Tongue (tissue), 2 donors: ENCODE data around the gene ARHGAP35. TPM values are rescaled to one million over a fixed set of nuclear protein-coding genes. Genes with fewer than 3 reads are reported as not detected.
A peak's percentile ranks its signal among the peaks of the same experiment; 100 is the strongest.

Experiments
- DNase-seq: peaks from one replicate; pipeline ENCODE4 v3.0.0-alpha.2; 2015
- total RNA-seq: library from RNA; depleted of rRNA; stranded (reverse); fragments of >200 nt; gene quantifications from one replicate; pipeline ENCODE4 v1.2.3, GENCODE V29; 2014

ARHGAP35 gene
- total RNA-seq, 1 donor from 2014 or later, result 60.1 TPM

DNA sequence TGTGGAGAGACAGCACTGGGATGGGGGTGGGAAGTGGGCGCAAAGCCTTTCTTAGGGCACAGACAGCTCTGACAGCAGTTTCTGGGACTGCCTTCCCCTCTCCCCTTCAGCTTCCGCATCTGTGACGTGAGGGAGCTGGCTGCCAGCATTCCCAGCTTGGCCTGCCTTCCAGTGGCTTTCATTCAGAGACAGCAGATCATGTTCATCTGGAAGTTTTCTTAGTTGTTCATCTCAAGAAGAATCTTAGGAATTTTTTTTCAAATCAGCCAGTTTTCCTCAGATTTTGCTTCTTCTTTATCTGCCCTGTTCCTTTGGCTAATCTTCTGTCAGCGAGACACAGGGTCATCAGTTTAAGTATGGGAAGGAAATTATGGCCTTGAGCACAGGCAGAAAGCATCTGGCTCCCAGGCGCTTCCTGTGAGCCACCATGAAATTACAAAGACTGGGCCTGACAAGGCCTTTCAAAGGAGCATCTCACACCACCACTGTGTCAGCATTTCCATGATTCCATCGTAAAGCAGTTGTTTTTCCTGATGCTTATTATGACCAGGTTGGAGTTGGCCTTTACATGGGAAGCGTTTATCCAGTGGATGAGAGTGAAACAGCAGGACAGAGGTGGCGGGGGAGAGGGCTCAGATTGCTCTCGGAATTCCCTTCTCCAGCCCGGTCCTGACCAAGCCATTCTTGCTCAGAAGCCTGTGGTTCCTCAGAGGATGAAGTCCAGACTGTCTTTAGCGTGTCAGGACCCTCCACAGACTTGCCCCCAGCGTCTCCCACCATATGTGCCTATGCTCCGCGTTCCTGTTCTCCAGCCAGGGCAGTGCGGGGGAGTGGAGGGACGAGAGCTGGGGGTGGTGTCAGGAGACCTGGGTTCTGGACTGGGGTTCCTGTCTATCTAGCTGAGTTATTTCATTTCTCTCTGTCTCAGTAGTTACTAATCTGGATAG lies 43.6 kb downstream of the ARHGAP35 start:
- peak; percentile 50 for DNase-seq

DNA sequence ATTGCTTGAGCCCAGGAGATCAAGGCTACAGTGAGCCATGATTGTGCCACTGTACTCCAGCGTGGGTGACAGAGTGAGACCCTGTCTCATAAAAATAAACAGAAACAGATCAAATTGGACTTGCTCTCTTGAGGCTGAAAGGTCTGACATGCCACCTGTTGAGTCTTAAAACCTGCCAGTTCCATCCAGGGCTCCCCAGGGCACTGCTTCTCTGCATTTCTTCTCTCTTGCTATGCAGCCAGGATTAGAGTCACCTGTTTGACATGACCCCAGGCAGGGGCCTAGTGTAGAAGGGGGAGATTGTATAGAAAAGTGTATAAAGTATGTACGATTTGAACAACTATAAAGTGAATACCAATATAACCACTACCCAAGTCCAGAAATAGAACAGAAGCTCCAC lies 45.4 kb downstream of the ARHGAP35 start:
- DNase-seq, result no peak

DNA sequence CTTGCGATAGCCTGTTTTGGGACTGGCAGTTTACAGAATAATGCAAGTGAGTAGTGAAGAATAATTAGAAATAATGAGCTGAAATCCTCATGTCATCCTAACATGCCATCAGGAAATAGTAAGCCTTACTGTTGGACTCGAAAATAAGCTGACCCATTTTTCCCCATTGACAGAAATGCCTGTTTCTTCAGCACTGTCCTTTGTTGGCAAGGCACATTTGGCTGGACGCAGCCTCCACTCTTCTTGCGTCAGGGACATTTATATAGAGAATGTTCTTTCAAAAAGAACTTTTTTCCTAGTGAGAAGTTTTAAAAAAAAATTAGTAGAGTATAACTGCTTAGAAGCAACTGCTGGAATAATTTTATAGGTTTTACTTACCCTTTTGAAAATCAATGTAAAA lies 47.1 kb downstream of the ARHGAP35 start:
- DNase-seq, result no peak

DNA sequence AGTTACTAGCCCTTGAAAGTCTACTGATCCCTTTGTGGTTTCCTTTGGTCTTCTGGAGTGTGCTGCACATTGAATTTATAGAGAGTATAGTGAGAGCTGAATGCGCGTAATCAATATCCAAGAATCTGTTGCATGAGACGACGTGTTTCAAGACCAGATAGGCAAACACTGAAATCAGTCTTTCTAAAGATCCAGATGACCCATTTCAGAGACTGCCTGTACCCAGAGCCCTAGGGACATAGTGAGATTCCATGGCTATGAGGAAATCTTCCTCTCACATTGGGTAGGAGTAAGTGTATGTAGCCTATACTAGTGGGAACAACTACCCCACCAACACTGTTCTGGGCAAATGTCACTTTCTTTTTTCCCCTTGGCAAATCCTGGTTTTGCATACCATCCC lies 48.6 kb downstream of the ARHGAP35 start:
- DNase-seq, result no peak

Other genes with a start within 250 kb of the ARHGAP35 start
- 4.5 TPM for gene PTGIR, start 235.9 kb upstream of the ARHGAP35 start, total RNA-seq
- gene GNG8, start 224.8 kb upstream of the ARHGAP35 start, total RNA-seq, result not detected
- gene DACT3, start 199.8 kb upstream of the ARHGAP35 start, total RNA-seq, result 11.5 TPM
- gene PRKD2, start 143.9 kb upstream of the ARHGAP35 start, total RNA-seq, result 26.1 TPM
- gene FKRP, start 114.9 kb upstream of the ARHGAP35 start, total RNA-seq, result 22.4 TPM
- gene STRN4, start 114.5 kb upstream of the ARHGAP35 start, total RNA-seq, result 46.1 TPM
- 16.4 TPM for gene SLC1A5, start 72.4 kb upstream of the ARHGAP35 start, total RNA-seq
- 43.3 TPM for gene AP2S1, start 10.2 kb upstream of the ARHGAP35 start, total RNA-seq
- not detected for gene NPAS1, start 158.8 kb downstream of the ARHGAP35 start, total RNA-seq
- gene TMEM160, start 187.6 kb downstream of the ARHGAP35 start, total RNA-seq, result 11.1 TPM